ENCODE results near the gene ARFGEF3. TPM values are rescaled to one million over a fixed set of nuclear protein-coding genes. Genes with fewer than 3 reads are reported as not detected.

Gene ARFGEF3
- total and polyA plus RNA-seq, 4 donors = 0.06 to 0.33 (median 0.16) TPM

DNA sequence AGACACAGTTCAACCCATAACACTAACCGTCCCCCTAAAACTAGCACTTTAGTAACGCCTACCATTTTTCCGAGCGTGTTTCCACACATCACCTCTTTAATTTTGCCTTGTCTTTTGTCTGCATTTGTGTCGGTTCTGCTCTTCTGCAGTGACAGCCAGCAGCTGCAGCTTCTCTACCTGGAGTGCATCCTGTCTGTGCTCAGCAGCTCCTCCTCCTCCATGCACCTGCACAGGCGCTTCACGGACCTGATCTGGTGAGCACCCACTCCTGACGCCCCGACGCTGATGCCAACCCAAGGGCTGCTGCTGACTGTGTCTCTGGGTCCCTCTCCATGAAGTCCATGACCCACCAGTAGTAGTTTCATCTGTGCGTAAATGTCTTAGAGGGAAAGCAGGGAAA lies 92.0 kb downstream of the ARFGEF3 start:
- no peaks in the 10 kb centered on the region for H3K36me3 ChIP-seq (ENCODE audit: control insufficient read depth in 4 of 4, insufficient read depth in 3 of 4, low read depth in 1 of 4, low read length in 3 of 4)
- H3K4me3 ChIP-seq (ENCODE audit: low read depth in 1 of 3, low read length in 3 of 3) = no peak overlapping the region
- H3K27ac ChIP-seq (ENCODE audit: low read depth in 1 of 2, low read length in 2 of 2) = no peak overlapping the region
- H3K9me3 ChIP-seq (ENCODE audit: control insufficient read depth in 4 of 4, low read length in 3 of 4) = no peaks in the 10 kb centered on the region
- H3K4me1 ChIP-seq (ENCODE audit: control insufficient read depth in 4 of 4, insufficient read depth in 4 of 4, low read length in 3 of 4) = peaks cover 0 to 15% (median 2%) of the 10 kb centered on the region in 4 donors
- 97% methylated on average over 11 of the region's 11 CpGs for WGBS
- TF ChIP-seq FOXA1 (IDR thresholded peaks at IDR 0.05) (no peak), GABPA (IDR thresholded peaks at IDR 0.05 in 1 of 2, conservative IDR thresholded peaks at IDR 0.05 in 1 of 2) (no peak)
- TF ChIP-seq, protein P1, sequence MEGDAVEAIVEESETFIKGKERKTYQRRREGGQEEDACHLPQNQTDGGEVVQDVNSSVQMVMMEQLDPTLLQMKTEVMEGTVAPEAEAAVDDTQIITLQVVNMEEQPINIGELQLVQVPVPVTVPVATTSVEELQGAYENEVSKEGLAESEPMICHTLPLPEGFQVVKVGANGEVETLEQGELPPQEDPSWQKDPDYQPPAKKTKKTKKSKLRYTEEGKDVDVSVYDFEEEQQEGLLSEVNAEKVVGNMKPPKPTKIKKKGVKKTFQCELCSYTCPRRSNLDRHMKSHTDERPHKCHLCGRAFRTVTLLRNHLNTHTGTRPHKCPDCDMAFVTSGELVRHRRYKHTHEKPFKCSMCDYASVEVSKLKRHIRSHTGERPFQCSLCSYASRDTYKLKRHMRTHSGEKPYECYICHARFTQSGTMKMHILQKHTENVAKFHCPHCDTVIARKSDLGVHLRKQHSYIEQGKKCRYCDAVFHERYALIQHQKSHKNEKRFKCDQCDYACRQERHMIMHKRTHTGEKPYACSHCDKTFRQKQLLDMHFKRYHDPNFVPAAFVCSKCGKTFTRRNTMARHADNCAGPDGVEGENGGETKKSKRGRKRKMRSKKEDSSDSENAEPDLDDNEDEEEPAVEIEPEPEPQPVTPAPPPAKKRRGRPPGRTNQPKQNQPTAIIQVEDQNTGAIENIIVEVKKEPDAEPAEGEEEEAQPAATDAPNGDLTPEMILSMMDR (IDR thresholded peaks at IDR 0.05; ENCODE audit: low read depth, low read length, missing input control) = no peak
- DNase-seq (ENCODE audit: low spot score) = no peak
- no peak overlapping the region for H3K9ac ChIP-seq (ENCODE audit: low read depth in 1 of 2, low read length in 2 of 2)
- no peaks in the 10 kb centered on the region for H3K27me3 ChIP-seq (ENCODE audit: control insufficient read depth in 4 of 4, insufficient read depth in 4 of 4, low read length in 3 of 4)

DNA sequence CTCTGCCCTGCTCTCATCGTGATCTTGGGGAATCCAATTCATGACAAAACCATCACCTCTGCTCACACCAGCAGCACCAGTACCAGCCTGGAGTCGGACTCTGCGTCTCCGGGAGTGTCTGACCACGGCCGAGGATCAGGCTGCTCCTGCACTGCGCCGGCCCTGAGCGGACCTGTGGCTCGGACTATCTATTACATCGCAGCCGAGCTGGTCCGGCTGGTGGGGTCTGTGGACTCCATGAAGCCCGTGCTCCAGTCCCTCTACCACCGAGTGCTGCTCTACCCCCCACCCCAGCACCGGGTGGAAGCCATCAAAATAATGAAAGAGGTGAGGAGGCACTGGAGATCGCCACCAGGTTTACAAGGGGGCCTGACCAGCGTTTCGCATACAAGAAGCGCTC lies 93.7 kb downstream of the ARFGEF3 start:
- H3K27ac ChIP-seq (ENCODE audit: low read depth in 1 of 2, low read length in 2 of 2) = no peak overlapping the region
- H3K9ac ChIP-seq (ENCODE audit: low read depth in 1 of 2, low read length in 2 of 2) = no peak overlapping the region
- 97% methylated on average over 20 of the region's 20 CpGs for WGBS
- DNase-seq (ENCODE audit: low spot score) = no peak
- TF ChIP-seq, protein P1 (IDR thresholded peaks at IDR 0.05; ENCODE audit: low read depth, low read length, missing input control) = no peak
- TF ChIP-seq SP1 (IDR thresholded peaks at IDR 0.05) = no peak
- no peak for TF ChIP-seq FOXA2 (IDR thresholded peaks at IDR 0.05)
- TF ChIP-seq EGR1 (IDR thresholded peaks at IDR 0.05; ENCODE audit: low read depth in 2 of 2) = no peak
- TF ChIP-seq, protein P2, sequence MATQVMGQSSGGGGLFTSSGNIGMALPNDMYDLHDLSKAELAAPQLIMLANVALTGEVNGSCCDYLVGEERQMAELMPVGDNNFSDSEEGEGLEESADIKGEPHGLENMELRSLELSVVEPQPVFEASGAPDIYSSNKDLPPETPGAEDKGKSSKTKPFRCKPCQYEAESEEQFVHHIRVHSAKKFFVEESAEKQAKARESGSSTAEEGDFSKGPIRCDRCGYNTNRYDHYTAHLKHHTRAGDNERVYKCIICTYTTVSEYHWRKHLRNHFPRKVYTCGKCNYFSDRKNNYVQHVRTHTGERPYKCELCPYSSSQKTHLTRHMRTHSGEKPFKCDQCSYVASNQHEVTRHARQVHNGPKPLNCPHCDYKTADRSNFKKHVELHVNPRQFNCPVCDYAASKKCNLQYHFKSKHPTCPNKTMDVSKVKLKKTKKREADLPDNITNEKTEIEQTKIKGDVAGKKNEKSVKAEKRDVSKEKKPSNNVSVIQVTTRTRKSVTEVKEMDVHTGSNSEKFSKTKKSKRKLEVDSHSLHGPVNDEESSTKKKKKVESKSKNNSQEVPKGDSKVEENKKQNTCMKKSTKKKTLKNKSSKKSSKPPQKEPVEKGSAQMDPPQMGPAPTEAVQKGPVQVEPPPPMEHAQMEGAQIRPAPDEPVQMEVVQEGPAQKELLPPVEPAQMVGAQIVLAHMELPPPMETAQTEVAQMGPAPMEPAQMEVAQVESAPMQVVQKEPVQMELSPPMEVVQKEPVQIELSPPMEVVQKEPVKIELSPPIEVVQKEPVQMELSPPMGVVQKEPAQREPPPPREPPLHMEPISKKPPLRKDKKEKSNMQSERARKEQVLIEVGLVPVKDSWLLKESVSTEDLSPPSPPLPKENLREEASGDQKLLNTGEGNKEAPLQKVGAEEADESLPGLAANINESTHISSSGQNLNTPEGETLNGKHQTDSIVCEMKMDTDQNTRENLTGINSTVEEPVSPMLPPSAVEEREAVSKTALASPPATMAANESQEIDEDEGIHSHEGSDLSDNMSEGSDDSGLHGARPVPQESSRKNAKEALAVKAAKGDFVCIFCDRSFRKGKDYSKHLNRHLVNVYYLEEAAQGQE (IDR thresholded peaks at IDR 0.05) = no peak
- no peak for TF ChIP-seq FOXA1 (IDR thresholded peaks at IDR 0.05)
- TF ChIP-seq, protein P3, sequence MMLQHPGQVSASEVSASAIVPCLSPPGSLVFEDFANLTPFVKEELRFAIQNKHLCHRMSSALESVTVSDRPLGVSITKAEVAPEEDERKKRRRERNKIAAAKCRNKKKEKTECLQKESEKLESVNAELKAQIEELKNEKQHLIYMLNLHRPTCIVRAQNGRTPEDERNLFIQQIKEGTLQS (IDR thresholded peaks at IDR 0.05) = no peak
- TF ChIP-seq JUND (IDR thresholded peaks at IDR 0.05) = no peak
- no peak for TF ChIP-seq NR2F2 (IDR thresholded peaks at IDR 0.05)
- TF ChIP-seq HNF4A (conservative IDR thresholded peaks at IDR 0.05) = no peak
- no peak overlapping the region for H3K4me3 ChIP-seq (ENCODE audit: low read depth in 1 of 3, low read length in 3 of 3)
- H3K4me1 ChIP-seq (ENCODE audit: control insufficient read depth in 4 of 4, insufficient read depth in 4 of 4, low read length in 3 of 4) = peaks cover 0 to 21% (median 4%) of the 10 kb centered on the region in 4 donors
- no peaks in the 10 kb centered on the region for H3K9me3 ChIP-seq (ENCODE audit: control insufficient read depth in 4 of 4, low read length in 3 of 4)
- no peaks in the 10 kb centered on the region for H3K27me3 ChIP-seq (ENCODE audit: control insufficient read depth in 4 of 4, insufficient read depth in 4 of 4, low read length in 3 of 4)
- H3K36me3 ChIP-seq (ENCODE audit: control insufficient read depth in 4 of 4, insufficient read depth in 3 of 4, low read depth in 1 of 4, low read length in 3 of 4) = no peaks in the 10 kb centered on the region
